ENCODE measurements around the gene MSH5.

- TF ChIP-seq CTCF (IDR thresholded peaks at IDR 0.05), result no peak
- no peak for TF ChIP-seq MYC (IDR thresholded peaks at IDR 0.05; ENCODE audit: borderline replicate concordance, low read length)
- no peak for TF ChIP-seq POLR2A (IDR thresholded peaks at IDR 0.05; ENCODE audit: low read length)
- no peak for TF ChIP-seq RNF2 (IDR thresholded peaks at IDR 0.05; ENCODE audit: borderline replicate concordance, low read depth)
Measured at GRCh38 chr6:31744422-31744821, 4.6 kb downstream of the MSH5 start.

Data from A549 (cell line).